Activated T-helper 1 cell treated with Interleukin-2 at 50 U/mL for 16 hours (primary cell): ENCODE results near the gene SH3RF1.
"Not testable (repeated sequence)": the region's sequence is repeated elsewhere in the genome, so short reads cannot be mapped to it uniquely, and the experiment has no call there.

Source experiments
- DNase-seq: peaks from one replicate; pipeline ENCODE4 v3.0.0-alpha.2; 2020; ENCODE audit warnings: low read depth

The SH3RF1 gene

DNA sequence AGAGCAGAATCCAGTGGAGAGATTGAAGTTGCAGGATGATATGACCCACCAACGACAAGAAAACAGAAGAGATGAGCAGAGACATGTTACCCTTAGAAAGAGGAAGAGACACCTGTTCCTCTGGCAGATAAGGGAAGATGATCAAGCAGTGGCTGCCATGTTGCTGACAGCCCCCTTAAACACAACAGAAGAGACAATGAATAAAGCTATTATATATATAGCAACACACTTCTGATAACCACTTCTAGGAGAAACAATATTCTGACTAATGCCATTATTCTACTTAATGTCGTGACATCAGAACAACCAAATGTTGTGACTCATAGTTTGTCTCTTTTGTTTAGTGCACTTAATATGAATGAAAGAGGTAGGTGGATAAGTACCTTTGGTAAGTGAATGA, 44.9 kb downstream of the SH3RF1 start:
- DNase-seq, result no peak

DNA sequence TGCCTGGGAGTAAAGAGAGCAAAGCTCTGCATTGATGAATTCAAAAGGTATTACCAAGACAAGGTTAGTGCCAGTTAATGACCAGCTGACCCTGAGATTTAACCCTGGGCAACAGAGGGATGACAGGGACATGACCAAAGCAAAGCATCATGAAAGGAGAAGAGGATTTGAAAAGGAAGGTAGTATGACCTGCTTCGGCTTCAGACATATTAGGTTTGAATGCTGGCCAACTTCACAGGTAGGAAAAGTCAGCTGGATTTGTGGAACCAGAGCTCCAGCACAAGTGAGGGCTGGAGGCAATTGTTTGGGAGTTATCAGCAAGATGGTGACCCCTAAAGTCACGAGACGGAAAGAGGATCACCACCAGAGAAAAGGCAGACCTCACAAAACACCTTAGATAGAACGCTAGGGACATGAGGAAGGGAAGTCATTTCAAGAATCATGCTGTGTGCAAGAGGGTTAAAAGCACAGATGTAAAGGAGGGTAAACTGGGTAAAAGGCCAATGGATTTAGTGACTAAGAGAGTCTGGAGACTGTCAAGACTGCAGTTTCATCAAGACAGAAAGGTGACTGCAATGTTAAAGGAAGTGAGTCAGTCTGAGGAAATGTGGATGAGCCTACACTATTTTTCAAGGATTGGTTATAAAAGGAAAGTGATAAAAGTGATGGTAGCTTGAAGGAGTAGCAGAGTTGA, 45.6 kb downstream of the SH3RF1 start:
- DNase-seq, result no peak

DNA sequence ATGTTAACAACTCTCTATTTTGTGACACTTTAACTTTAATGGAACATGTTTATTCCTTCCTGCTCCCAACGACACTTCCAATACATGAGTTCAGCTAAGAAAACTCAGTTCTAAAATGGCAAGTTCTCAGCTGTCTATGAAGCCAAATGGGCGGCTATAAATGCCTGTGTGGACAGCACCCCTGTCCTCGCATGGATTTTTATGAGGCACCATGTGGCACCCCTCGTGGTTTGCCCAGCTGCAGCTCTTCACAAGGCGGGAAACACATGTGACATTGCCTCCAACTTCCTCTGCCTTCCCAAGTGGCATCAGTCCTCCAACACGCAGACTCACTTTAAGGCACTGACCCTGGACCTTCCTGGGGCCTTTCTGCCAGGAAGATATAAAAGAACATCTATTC, 48.0 kb downstream of the SH3RF1 start:
- no peak for DNase-seq

DNA sequence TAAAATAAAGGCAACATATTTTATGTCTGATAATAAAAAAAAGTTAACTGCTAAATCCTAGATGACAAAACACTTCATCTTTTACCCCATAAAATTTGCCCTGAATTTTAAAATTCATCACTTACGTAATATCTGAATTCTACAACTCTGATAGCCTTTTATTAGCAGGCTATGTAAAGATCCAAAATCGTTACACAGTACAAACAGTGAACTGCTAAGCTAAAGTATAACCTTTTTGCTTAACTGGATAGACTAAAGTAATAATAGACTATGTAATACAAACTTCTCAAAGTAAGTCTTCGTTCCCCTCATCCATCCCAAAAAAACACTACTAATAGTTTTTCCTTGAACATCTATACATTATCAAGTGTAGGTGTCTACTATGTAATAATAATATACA, 49.1 kb downstream of the SH3RF1 start:
- DNase-seq, result no peak

DNA sequence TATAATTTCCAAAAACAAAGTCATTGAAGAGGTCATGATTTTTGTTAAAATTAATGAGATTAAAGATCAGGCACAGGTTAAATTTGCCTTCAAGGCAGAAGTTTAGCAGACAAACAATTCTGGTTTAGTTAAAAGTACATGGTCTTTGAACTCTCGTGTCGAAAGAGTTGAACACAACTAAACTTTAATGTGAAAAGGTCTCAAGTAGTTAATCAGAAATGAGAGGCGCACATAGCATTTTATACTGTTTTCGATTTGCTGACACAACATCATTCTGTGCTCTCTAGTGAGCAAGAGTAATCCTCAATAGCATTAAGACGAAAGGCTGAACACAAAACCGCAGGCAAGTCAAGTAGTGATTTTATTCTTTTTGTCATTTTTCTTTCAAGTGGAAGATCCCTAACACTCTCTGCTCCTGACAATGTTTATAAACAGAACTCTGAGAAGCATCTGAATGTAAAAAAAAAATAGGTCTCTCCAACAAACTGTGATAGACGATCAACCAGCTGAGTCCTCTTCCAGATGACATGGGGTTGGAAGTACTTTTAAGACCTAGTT, 49.8 kb downstream of the SH3RF1 start:
- DNase-seq, result no peak

DNA sequence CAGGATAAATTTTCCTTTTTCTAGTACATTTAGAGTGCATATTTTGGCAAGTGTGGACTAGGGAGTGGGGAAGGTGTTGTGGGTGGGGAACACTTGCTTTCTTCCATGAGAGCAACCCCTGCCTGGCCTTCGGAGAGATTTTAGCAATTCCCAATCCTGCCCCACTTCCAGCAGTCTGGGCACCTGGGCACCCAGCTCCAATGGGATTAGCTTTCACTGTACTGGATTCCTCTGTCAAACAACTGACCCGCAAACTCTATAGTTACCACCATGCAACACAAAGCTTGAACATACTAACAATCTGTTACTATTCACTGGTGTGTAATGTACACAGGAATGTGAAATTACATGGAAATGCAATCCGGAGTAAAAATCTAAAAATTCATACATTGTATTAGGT, 50.3 kb downstream of the SH3RF1 start:
- DNase-seq, result no peak

DNA sequence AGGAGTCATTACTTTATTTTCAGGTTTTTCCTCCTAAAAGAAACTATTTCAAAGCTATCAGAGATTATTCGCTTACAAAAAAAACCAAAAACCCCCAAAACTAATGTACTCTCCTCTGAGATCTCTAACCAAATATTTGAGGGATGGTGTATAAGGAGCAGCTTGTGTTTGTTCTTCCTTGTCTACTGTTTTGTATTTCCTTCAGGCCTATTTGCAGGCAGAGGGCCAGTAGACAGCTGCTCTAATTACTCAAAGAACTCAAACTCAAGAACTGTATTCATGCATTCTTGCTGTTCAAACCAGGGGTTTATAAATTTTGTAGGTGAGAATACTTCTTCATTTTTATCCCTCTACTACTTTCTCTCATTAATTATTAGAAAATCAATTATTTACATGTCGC, 51.3 kb downstream of the SH3RF1 start:
- no peak for DNase-seq

DNA sequence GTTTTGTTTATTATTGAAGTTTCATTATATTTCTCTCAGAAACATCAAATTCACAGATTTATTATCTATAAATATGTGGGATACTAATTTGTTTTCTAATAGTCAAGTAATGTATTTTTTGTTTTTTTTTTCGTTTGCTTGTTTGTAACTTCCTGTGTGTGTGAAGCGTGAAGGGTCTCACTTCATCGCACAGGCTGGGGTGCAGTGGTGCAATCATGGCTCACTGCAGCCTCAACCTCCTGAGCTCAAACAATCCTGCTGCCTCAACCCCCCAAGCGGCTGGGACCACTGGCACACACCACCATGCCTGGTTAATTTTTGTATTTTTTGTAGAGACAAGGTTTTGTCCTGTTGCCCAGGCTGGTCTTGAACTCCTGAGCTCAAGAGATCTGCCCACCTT, 55.1 kb downstream of the SH3RF1 start:
- DNase-seq, result no peak

DNA sequence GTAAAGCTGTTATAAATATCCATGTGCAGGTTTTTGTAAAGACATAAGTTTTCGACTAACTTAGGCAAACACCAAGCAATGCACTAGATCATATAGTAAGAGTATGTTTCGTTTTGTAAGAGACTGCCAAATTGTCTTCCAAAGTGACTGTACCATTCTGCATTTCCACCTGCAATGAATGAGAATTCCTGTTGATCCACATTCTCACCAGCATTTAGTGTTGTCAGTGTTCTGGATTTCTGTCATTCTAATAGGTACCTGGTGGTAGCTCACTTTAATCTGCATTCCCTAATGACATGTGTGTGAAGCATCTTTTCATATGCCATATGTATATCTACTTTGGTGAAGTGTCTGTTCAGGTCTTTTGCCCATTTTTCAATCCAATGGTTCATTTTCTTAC, 57.8 kb downstream of the SH3RF1 start:
- DNase-seq, result no peak

DNA sequence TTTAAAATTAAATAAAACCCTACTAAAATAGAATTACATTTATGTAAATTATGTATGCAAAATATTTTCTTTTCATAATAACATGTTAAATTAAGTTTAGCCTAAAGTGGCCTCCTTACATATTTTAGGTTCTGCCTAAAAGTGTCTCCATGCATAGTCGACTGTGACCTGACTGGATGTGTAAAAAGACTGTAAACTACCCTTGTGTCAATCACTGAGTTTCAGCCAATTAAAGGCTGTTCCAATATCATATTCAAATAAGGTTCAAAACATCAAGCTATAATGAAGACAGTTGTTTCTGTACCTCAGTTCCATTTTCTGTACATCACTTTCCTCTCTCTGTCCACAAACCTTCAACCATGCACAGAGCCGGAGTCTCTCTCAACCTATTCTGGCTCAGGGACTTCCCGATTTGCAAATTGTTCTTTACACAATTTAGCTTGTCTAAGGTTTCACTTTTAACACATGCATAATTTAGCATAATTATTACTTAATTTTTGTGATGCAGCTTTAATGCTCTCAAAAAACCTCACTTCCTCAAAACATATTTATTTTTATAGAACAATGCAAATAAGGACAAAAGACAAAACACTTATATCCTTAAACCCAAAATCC, 60.1 kb downstream of the SH3RF1 start:
- DNase-seq, result no peak

DNA sequence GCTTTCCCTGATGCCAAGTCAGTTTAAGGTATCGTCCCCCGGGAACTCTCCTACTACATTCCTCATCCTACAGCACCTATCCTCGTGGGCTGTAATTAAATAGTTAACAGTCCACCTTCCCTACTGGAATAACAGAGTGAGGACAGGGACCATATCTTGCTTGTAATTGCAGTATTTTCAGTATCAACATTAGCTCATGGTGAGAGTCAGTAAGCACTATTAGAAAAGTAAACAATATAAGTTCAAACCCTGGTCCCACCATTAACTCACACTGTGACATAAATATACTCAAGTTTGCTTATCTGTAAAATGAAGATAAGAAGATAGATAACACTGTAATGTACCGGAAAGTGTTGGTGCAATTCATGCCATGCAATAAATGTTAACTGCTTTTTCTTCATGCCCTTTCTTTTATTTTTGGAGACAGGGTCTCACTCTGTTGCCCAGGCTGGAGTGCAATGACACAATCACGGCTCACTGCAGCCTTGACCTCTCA, 61.3 kb downstream of the SH3RF1 start:
- DNase-seq, result no peak

DNA sequence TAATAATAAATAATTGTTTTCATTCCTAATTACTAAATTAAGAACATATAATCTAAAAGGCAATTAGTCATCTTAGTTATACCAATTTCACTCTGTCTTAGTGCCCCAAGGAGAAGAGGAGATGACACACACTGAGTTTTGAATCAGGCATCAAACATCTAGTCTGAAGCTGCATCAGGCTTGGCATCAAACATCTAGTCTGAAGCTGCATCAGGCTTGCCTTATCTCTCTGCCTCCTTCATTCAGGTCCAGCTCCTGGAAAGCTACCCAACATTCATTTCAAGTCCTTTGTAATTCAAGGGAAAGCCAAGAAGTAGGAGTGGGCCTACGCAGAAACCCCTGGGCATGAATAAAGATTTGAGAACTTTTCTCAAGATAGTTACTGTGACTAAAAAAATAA, 62.2 kb downstream of the SH3RF1 start:
- no peak for DNase-seq

DNA sequence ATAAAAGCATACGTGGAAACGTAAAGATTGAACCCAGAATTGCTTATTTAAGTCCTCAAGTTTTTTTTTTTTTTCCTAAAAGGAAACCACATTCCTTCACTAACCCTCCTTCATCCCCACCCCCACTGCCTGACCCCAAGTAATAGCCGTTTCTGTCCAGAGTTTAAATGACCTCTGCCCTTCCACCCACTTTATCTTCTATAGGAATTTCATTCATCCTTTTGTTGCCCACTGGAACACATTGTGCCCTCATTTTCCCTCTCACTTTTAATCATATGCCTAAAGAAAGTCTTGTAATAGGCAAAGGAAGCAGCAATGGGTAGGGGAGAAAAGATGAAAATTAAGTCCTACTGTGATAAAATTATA, 62.7 kb downstream of the SH3RF1 start:
- DNase-seq, result no peak

DNA sequence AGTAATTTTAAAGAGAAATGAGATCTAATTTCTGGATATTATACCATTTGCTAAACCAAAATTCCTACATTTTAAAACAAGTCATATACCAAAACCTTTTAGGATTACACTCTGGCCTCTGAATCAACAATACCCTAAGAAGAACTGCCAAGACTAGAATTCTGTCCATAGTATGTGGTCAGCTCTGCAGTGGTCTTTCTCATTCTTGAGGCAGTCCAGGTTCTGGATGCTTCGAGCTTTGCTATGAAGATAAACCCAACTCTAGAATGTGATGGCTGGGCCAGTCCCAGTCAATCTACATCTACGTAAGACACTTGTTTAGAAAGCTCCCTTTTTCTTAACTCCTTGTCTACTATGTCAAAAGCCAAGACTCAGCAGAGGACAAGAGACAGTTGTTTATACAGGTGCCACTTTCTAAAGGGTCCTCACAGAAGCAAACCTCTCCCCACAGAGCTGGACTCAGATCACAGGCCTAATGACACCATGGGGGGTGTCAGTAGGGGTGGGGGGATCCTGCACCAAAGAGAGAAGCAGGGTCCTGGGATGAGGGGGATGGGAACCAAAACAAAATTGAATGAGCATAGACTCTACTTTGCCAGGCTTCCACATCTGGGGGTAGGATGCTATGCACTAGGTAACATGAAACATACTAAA, 63.2 kb downstream of the SH3RF1 start:
- DNase-seq, result no peak

DNA sequence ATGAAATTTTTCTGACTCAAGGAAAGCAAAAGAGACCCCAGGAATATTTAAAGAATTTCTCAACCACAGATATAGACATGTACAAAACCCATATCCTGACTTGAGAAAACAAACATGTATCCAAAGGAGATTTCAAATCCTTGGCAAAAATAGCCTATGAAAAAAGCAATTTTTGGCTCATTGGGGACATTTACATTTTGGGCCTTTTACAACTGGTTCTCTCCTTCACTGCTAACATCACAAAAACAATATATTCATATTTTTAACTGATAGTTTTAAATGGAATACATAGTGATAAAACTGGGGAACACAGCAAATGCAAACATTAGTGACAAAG, 65.0 kb downstream of the SH3RF1 start:
- no peak for DNase-seq

DNA sequence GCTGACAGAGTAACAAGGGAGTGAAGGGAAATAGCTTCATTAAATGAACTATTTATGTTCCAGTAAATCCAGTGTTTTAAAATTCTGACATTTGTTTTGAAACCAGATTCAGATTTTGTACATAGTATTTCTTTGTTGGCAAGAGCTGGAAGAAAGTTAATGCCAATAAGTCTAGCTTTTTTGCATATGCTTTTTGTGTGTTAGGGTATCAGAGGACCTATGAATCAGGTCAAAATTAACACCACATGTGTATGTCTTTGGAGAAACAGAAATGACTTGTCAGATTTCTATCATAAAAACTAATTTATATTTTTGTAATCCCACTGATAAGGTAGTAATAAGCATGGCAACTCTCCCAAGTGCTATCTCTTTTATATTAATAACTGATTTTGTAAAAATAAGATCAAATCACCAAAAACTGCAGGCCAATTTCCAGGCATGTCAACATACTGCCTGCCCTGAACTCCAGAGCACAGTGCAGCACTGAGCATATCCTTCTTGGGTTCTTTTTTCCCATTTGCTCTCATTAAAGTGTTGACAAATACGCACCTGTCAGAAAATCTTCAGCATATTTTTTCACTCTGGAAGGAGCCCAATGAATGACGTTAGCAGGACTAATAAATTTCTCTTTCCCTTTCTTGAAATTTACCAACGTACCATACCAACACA, 65.5 kb downstream of the SH3RF1 start:
- no peak for DNase-seq

DNA sequence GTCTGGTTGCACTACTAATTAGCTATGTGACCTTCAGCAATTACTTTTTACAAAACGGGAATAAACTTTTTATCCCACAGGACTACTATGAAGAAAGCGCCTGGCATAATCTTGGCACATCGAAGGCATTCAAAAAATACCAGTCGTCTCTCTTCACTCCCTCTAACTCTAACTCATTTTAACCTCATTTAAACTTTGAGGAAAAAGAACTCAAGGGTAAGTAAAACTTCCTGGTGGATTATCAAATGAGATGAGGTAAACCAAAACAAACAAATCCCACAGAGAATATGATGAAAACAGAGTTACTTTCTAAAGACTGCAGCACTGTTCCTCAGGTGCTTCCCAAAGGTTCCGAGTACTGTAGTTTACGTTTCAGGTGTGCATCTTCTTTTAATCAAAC, 66.9 kb downstream of the SH3RF1 start:
- DNase-seq, result no peak

DNA sequence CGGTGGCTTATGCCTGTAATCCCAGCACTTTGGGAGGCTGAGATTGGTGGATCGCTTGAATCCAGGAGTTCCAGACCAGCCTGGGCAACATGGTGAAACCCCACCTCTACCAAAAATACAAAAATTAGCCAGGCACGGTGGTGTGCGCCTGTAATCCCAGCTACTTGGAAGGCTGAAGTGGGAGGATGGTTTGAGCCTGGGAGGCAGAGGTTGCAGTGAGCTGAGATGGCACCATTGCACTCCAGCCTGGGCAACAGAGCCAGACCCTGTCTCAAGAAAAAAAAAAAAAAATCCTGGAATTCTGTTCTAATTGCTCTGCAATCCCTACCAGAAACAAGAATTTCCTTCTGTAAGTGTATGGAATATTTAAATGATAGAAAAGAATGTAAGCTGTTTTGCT, 67.5 kb downstream of the SH3RF1 start:
- DNase-seq, result not testable (repeated sequence)

DNA sequence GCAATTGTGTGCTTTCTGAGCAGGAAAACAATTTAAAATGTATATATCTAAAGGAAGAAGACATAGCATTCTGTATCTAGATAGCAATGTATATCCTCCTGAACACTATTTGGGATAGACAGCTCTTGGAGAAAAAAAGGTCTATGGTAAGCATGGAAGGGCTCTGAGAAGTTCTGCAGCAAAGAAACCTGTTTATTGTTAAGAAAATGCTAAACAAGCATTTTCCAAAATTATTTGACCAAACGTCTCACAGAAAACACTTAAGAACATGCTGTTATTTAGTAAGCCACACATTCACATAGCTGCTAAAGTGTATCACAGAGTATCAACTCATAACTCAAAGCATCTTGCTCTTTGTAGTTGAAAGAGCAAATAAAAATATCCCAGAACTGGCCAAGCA, 67.9 kb downstream of the SH3RF1 start:
- DNase-seq, result no peak

DNA sequence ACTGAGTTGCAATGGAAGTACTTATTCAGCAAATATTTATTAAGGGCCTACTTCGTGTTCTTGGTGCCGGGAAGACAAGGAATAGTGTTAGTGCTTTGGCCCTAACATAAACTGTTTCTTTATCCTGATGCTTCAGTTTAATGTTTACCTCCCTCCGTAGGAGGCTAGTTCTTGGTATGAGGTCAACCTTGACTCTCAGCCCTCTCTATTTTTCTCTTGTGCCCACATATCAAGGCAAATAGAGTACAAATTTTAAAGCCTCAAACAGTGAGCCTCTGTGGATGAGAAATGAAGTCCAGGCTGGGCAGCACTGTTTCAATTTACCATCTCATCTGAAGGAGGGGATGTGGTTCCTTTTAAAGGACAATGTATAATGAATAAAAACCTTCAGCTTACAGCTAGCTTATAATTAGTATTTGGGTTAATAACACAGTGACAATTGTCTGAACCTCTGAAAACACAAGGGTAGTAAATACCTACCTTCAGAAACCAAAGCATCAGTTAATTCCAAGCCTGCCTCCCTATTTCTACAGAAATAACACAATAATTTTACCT, 68.5 kb downstream of the SH3RF1 start:
- no peak for DNase-seq

DNA sequence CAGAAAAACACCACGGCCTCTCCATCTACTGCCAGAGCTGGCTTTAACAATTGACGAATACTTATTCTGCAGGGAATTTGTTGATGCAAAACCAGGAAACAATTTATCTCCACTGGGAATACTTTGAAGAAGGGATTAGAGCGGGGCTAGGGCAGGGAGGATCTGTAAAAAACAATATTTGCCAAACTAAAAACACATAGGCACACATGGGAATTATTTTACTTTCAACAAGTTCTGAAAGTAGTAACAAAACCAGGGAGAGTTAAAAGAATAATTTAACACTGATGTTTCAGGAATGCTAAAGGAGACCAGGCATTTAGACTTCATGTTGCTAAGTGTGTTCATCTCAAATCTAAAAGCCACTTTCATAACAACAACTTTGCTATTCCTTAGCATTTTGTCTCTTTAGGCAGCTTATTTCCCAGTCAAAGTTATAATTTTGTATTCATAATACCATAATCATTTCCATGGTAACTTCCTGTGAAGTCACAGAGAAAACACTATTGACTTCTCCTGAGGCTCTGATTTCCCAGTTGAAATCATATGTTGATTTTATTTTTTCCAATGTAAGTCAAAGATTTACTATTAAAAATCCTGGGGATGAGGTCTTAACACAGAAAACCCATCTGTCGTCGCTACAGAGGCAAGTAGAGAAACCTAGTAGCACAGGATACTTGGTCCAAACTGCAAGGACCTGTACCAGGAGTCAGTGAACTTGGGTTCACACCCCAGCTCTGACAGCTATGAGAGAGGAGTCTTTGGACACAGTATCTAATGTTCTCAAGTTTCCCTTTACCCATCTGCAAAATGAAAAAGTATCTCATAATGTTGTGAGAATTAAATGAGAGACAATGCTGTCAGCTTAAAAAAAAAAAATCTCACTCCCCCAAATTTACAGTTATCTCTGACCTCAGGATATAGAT, 69.3 kb downstream of the SH3RF1 start:
- no peak for DNase-seq
